Middle frontal gyrus (tissue), 1 donor: ENCODE measurements around the gene PLA2G1B.
"Not testable (repeated sequence)": the region's sequence is repeated elsewhere in the genome, so short reads cannot be mapped to it uniquely, and the experiment has no call there.

Experiments used
- DNase-seq: peaks from one replicate; pipeline ENCODE4 v3.0.0-alpha.2; 2015; ENCODE audit warnings: low spot score; ENCODE audit errors: extremely low spot score

PLA2G1B gene

DNA sequence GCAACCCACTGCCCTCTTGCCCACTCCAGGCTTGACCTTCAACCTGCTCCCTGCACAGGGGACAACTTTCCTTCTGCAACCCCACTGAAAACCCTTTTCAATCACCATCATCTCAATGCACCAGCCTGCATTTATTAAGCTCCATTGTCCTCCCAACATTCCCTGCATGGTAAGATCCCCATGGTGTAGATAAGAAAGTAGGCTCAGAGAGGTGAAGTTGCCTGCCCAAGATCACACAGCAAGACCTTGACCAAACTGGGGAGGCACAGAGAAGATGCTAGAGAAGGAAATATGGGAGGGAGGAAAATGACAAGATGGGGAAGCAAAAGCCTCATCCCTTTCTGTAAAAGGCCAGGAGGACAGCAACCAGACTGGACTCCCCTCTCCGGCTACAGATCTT is 31.5 kb upstream of the PLA2G1B start:
- no peak for DNase-seq

DNA sequence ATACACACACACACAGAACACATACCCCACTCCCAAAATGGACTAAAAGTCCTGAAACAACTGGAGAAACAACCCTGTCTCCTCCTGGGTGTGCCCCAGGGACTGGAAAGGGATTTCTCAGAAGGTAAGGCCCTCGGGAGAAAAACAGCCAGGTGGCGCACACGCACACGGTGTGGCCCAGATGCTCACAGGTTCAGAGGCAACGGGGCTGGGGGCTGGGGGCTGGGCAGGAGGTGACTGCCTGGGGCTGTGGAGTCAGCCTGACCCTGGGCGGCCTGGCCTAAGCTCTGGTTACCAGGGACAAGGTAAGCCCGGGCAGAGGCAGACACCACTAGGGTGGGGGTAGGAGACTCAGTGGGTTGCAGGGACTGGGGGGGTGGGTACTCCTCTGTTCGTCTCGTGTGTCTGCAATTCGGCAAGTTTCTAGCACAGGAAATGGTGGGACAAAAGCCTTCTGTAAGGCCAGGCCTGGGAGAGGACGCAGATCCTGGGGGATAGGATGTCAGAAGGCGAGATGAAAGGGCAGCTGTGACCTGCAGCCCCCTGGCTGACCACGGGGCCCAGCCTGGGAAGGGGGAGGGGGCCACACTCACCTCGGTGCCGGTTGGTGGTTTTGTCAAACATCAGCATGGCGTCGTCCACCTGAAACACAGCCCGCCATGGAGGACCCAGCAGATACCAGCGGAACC is 31.0 kb upstream of the PLA2G1B start:
- DNase-seq = no peak

DNA sequence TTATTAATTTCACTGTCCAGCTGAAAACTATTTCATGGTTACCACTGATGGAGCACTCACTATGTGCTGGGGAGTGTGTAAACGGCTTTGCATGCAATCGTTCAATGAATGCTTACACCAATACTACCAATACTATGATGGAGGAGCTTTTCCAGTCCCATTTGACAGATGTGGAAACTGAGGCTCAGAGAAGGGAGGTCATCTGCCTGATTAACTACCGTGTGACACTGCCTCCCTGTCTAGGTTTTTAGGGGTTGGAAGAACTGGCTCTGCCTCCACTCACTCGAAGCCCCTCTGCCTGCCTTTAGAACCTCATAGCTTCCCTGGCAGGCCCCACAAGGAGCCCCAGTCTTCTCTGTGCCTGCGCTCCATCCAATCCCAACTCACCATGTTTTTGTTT is 29.5 kb upstream of the PLA2G1B start:
- DNase-seq = no peak

DNA sequence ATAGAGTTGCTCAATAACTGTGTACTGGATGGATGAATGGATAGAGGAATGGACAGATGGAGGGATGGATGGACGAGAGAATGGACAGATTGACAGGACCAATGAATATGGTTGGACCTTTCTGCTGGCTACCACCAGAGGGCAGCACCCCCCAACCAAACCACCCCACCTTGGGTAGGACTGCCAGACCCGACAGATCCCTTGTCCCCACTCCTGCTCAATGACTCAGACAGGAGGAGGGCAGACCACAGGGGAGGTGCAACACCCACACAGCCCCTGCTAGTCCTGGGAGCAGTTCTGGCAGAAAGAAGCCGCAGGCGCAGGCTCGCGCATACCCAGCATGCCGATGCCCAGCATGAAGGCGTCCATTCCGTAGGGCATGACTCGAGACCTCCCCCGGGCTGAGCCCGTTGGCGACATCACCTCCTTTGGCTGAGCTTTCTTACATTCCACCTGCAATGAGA is 29.0 kb upstream of the PLA2G1B start:
- DNase-seq = peak; percentile 57

DNA sequence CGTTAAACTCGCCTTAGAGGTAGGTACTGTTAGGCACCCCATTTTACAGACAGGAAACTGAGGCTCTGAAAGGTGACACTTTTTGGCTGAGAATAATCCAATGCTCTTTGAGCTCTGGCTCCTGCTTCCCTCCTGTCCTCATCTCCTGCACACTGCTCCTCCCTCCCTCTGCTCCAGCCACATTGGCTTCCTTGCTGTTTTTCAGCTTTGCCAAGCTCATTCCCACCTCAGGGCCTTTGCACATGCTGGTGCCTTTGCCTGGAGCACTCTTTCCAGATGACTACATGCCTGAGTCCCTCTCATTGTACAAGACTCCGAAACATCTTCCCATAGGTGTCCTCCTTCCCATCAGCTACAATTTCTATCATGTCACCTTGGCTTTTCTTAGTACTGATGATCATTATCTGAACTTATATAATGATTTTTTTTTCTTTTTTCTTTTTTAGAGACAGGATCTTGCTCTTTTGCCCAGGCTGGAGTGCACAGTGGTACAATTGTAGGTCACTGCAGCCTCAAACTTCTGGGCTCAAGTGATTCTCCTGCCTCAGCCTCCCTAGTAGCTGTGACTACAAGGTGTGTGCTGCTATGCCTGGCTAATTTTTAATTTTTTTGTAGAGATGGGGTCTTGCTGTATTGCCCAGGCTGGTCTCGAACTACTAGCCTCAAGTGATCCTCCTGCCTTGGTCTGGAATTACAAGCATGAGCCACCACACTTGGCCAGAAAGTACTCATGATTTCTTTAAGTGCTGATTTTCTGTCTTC is 26.2 kb upstream of the PLA2G1B start:
- DNase-seq = no peak

DNA sequence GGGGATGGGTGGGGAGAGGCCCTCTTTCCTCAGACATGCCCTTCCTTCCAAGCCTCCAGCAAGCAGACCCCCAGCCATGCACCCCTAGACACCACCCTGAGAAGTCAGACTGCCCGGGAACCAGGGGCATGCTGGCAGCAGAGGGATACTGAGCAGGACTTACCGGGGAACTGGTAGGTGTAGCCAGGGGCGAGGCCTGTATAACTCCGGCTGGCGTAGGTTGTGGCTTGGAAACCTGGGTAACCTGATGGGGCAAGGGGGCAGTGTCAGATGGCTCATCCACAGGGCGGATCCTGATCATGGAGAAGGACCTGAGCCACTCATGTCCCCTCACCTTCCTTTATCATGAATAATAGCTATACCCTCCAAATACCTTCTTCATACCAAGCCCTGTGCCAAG is 25.6 kb upstream of the PLA2G1B start:
- no peak for DNase-seq

DNA sequence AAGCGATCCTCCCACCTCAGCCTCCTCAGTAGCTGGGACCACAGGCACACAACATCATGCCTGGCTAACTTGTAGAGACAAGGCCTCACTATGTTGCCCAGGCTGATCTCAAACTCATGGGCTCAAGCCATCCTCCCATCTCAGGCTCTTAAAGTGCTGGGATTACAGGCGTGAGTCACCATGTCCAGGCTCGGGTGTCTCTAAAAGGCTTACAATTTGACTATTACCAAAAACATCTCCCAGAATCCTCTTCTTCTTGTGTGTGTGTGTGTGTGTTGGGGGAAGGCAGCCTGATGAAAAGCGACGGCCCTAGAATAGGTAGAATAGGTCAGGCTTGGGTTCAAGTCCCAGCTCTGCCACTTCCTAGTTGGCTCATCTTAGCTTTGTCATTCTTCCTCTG is 24.5 kb upstream of the PLA2G1B start:
- DNase-seq = no peak

DNA sequence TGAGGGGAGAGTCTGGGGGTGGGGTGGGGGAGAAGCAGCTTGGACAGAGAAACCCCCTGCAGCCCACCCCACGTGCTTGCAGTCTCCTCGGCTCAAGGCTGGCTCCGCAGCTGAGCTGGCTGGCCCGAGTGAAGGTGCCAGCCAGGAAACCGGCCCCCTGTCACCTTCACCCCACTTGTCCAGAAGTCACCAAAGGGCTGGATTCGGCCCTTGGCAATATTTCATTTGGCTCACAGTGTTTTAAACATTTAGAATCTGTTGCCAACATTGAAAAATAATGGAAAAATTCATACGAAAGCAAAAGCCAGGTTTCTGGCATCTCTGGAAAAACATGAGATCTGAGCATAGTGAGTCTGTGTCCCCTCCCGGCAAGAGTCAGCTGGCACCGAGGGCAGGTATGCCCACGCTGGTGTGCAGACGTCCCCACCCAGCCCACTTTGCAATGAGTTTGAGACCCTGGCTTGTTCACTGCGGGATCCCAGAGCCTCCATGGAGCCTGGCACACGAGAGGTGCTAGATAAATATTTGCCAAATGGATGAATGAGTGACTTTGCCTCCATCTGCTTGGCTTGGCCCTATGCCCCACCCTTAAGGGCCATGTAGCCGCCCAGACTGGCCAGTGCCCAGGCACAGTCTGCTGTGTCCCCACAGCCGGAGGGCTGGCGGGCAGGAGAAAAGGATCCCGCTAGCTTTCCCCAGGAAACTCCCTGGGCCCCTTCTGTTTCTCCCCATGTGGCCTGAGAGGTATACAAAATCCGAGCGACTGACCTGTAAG is 23.2 kb upstream of the PLA2G1B start:
- no peak for DNase-seq

DNA sequence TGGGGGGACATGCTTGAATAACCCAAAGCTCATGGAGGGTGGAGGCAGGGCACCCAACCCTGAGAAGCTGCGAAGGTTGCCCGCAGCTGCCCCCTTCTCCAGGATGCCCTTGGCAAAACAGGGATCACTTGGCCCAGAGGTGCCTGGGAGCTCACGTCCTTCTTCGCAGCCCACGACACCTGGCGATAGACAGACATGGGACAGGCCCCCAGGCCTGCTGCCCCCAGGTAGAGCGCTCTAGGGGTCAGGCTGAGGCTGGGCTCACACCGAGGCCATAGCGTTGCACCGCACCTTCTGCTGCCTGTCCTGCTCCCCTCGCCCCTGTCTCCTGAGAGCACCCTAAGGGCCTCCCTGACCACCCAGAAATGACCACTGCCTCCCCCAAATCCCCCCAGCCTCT is 20.2 kb upstream of the PLA2G1B start:
- no peak for DNase-seq

DNA sequence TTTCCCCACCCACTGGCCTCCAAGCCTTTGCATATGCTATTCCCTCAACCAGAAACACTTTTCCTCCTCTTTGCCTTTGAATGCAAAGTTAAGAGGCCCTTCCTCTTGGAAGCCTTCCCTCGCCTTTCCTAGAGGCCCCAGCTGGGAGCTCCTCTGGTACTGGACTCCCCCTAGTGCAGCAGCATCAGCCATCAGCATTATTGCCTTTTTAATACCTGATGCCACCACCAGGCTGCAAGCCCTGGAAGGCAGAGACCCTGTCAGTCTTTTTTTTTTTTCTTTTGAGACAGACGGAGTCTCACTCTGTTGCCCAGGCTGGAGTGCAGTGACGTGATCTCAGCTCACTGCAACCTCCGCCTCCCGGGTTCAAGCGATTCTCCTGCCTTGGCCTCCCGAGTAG is 19.1 kb upstream of the PLA2G1B start:
- no peak for DNase-seq

DNA sequence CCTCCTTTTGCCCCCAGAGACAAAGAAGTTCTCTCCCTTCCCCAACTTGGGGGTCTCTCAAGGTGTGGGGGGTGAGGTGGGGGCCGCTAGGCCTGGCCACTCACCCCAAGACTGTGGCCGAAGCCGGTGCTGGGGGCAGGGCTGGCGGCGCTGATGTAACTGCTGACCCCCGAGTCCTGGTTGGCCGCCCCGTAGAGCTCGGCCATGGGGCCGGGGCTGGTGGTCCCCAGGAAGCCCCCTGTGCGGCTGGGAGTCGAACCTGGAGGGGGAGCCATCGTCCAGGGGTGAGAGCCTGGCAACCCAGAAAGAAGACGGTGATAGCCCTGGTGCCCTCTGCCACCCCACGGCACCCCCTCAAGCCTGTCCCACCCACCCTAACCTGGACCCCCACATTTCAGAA is 18.5 kb upstream of the PLA2G1B start:
- DNase-seq = no peak

DNA sequence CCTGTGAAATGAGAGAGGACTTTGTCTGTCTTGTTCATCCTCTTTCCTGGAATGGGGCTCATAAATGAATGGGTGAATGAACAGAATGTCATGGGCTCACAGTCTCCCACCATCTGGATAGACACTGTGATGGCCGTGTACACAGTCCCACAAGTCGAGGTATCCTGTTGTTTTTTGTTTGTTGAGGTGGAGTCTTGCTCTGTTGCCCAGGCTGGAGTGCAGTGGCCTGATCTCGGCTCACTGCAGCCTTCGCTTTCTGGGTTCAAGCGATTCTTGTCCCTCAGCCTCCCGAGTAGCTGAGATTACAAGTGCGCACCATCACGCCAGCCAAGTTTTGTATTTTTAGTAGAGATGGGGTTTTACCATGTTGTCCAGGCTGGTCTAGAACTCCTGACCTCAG is 16.1 kb upstream of the PLA2G1B start:
- DNase-seq = no peak

DNA sequence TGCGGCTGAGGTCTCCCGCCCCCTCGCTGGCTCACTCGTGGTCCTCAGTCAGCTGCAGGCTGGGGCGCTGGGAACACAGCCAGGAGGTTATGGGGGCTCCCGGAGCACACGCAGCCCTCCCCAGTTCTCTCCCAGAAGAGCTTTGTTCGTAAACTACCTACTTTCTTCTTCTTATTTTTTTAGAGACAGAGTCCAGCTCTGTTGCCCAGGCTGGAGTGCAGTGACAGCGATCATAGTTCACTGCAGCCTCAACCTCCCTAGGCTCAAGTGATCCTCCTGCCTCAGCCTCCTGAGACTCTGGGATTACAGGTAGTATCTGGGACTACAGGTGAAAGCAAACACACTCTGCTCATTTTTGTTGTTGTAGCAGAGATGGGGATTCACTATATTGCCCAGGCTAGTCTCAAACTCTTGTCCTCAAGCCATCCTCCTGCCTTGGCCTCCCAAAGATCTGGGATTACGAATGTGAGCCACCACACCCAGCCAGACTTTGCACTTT is 15.5 kb upstream of the PLA2G1B start:
- DNase-seq = no peak

DNA sequence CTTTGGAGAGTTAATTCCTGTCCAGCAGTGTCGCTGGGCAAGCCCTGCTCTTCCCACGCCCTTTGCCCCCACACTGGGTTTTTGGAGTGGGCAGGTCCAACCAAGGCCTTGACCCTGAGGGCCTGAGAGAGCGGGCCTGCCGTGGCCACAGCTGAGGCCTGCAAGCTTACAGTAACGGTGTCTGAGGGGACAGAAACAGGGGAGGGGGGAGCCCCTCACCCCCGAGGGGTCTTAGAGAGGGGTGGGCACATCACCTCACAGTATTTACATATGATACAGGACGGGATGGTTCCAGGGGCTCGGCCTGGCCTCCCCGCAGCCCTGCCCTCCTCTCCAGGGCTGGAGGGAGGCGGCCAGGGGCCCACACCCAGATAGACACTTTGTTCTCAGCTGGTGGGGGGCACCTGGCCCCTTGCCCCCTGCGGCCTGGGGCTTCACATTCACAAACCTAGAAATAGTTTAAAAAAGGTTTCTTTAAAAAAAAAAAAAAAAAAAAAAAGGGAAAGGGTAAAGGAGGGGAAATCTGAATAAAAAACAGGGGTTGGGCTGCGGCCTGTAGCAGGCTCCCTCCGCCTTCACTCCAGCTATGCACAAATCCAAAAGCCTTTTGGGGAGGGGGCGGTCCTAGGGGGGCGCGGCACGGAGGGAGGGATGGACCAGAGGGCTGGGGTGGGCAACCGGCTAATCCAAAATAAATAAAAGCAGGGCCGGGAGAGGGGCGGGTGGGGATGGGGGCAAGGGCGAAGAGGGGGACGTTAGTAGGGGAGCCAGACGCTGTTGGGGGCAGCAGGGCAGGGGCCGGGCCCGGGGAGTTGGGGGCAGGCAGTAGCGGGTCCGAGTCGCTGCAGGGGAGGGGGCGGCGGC is 14.8 kb upstream of the PLA2G1B start:
- DNase-seq = no peak

DNA sequence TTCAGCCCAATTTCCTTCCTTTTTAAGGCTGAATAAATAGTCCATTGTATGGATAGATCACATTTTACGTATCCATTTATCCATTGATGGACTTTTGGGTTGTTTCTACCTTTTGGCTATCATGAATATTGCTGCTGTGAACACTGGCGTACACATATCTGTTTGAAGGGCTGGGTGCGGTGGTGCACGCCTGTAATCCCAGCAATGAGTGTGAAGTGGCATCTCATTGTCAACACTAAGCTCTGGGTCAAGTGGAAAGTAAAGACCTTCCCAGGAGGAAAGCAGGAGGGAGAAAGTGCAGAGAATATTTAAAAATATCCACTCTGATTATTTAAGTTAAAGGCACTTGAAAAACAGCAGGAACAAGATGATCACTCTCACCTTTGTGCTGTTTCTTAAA is 11.7 kb upstream of the PLA2G1B start:
- no peak for DNase-seq

DNA sequence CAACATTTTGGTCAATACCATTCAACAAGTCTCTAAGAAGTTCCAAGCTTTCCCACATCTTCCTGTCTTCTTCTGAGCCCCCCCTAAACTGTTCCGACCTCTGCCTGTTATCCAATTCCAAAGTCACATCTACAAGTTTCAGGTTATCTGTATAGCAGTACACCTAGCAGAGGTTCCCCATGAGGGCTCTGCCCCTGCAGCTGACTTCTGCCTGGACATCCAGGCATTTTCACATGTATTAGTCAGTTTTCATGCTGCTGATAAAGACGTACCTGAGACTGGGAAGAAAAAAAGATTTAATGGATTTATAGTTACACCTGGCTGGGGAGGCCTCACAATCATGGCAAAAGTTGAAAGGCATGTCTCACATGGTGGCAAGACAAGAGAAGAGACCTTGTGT is 10.2 kb upstream of the PLA2G1B start:
- DNase-seq = no peak

DNA sequence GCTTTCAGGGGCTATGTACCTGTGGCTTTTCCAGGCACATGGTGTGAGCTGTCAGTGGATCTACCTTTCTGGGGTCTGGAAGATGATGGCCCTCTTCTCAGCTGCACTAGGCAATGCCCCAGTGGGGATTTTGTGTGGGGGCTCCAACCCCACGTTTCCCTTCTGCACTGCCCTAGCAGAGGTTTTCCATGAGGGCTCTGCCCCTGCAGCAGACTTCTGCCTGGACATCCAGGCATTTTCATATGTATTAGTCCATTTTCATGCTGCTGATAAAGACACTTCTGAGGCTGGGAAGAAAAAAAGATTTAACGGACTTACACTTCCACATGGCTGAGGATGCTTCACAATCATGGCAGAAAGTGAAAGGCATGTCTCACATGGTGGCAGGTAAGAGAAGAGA is 8.8 kb upstream of the PLA2G1B start:
- not testable (repeated sequence) for DNase-seq

DNA sequence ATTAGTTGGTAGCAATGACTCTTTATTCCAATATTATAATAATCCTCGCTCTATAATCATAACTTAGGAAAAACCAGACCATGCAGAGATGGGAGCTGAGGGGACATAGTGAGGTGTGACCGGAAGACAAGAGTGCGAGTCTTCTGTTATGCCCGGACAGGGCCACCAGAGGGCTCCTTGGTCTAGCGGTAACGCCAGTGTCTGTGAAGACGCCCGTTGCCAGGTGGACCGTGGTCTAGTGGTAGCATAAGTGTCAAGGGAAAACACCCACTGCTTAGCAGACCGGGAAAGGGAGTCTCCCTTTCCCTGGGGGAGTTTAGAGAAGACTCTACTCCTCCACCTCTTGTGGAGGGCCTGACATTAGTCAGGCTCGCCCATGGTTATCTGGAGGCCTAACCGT is 7.9 kb upstream of the PLA2G1B start:
- DNase-seq = not testable (repeated sequence)

DNA sequence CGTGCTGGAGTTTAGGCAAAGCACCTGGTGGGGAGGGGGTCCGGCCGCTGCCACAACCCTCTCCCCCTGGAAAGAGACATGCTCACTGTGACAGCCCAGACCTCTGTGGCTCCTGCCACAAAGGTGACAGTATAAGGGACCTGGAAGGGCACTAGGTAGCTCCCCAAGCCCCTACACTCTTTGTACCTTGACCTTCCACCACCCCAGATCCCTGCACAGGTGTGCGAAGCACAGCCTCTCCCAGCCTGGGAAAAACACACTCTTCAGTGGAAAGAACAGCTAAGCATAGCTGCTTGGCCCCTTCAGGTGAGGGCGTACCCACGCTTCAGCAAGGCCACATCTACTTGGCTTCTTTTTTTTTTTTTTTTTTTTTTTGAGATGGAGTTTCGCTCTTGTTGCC is 4.9 kb upstream of the PLA2G1B start:
- DNase-seq = no peak

DNA sequence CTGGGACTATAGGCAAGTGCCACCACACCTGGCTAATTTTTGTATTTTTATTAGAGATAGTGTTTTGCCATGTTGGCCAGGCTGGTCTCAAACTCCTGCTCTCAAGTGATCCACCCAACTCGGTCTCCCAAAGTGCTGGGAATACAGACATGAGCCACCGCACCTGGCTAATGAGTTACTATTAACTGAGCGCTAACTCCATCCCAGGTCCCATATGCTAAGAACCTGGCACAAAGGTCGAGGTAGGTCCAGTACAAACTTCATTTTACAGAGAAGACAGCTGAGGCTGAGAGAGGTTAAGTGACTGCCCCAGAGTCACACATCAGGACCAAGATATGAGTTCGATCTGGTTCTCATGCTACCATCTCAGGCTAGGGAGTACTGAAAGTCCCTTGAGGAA is 4.5 kb upstream of the PLA2G1B start:
- no peak for DNase-seq

DNA sequence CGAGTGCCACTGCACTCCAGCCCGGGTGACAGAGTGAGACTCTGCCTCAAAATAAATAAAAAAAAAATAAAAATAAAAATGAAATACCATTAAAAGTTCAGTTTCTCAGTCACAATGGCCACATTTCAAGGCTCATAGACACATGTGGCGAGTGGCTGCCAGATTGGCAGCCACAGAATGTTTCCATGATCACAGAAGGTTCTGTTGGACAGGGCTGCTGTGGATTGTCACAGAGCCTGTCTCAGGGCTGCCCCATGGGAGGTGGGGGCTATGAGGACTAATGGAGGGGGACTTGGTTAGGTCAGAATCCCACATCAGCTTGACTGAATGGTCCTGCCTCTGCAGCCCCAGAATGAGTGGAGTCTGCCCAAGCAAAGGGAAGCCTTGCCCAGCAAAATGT is 3.8 kb upstream of the PLA2G1B start:
- DNase-seq = no peak
